ENCODE results near the gene WDR33. TPM values are rescaled to one million over a fixed set of nuclear protein-coding genes. Genes with fewer than 3 reads are reported as not detected.

WDR33 gene
- total and polyA plus RNA-seq, 4 donors = 8.2 to 37.5 (median 22.4) TPM

- H3K27ac ChIP-seq (ENCODE audit: low read depth in 1 of 2, low read length in 2 of 2) = no peak overlapping the region
- H3K9ac ChIP-seq (ENCODE audit: low read depth in 1 of 2, low read length in 2 of 2) = no peak overlapping the region
- 79% methylated on average over 20 of the region's 20 CpGs for WGBS
- no peak overlapping the region for H3K4me3 ChIP-seq (ENCODE audit: low read depth in 1 of 3, low read length in 3 of 3)
- H3K9me3 ChIP-seq (ENCODE audit: control insufficient read depth in 4 of 4, low read length in 3 of 4) = no peaks in the 10 kb centered on the region
- no peak for DNase-seq (ENCODE audit: low spot score)
- no peaks in the 10 kb centered on the region for H3K4me1 ChIP-seq (ENCODE audit: control insufficient read depth in 4 of 4, insufficient read depth in 4 of 4, low read length in 3 of 4)
- no peak for TF ChIP-seq RAD21 (IDR thresholded peaks at IDR 0.05)
- TF ChIP-seq FOXA2 (IDR thresholded peaks at IDR 0.05) = no peak
- TF ChIP-seq, protein P1, sequence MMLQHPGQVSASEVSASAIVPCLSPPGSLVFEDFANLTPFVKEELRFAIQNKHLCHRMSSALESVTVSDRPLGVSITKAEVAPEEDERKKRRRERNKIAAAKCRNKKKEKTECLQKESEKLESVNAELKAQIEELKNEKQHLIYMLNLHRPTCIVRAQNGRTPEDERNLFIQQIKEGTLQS (IDR thresholded peaks at IDR 0.05) = no peak
- TF ChIP-seq TAF1 (conservative IDR thresholded peaks at IDR 0.05) = no peak
- no peak for TF ChIP-seq SP1 (IDR thresholded peaks at IDR 0.05)
- TF ChIP-seq YY1 (IDR thresholded peaks at IDR 0.05) = no peak
- TF ChIP-seq, protein P2, sequence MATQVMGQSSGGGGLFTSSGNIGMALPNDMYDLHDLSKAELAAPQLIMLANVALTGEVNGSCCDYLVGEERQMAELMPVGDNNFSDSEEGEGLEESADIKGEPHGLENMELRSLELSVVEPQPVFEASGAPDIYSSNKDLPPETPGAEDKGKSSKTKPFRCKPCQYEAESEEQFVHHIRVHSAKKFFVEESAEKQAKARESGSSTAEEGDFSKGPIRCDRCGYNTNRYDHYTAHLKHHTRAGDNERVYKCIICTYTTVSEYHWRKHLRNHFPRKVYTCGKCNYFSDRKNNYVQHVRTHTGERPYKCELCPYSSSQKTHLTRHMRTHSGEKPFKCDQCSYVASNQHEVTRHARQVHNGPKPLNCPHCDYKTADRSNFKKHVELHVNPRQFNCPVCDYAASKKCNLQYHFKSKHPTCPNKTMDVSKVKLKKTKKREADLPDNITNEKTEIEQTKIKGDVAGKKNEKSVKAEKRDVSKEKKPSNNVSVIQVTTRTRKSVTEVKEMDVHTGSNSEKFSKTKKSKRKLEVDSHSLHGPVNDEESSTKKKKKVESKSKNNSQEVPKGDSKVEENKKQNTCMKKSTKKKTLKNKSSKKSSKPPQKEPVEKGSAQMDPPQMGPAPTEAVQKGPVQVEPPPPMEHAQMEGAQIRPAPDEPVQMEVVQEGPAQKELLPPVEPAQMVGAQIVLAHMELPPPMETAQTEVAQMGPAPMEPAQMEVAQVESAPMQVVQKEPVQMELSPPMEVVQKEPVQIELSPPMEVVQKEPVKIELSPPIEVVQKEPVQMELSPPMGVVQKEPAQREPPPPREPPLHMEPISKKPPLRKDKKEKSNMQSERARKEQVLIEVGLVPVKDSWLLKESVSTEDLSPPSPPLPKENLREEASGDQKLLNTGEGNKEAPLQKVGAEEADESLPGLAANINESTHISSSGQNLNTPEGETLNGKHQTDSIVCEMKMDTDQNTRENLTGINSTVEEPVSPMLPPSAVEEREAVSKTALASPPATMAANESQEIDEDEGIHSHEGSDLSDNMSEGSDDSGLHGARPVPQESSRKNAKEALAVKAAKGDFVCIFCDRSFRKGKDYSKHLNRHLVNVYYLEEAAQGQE (IDR thresholded peaks at IDR 0.05) = no peak
- TF ChIP-seq, protein P3, sequence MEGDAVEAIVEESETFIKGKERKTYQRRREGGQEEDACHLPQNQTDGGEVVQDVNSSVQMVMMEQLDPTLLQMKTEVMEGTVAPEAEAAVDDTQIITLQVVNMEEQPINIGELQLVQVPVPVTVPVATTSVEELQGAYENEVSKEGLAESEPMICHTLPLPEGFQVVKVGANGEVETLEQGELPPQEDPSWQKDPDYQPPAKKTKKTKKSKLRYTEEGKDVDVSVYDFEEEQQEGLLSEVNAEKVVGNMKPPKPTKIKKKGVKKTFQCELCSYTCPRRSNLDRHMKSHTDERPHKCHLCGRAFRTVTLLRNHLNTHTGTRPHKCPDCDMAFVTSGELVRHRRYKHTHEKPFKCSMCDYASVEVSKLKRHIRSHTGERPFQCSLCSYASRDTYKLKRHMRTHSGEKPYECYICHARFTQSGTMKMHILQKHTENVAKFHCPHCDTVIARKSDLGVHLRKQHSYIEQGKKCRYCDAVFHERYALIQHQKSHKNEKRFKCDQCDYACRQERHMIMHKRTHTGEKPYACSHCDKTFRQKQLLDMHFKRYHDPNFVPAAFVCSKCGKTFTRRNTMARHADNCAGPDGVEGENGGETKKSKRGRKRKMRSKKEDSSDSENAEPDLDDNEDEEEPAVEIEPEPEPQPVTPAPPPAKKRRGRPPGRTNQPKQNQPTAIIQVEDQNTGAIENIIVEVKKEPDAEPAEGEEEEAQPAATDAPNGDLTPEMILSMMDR (IDR thresholded peaks at IDR 0.05; ENCODE audit: low read depth, low read length, missing input control) = no peak
- TF ChIP-seq HNF4A (conservative IDR thresholded peaks at IDR 0.05) = no peak
- TF ChIP-seq FOXA1 (IDR thresholded peaks at IDR 0.05) = no peak
- H3K27me3 ChIP-seq (ENCODE audit: control insufficient read depth in 4 of 4, insufficient read depth in 4 of 4, low read length in 3 of 4) = no peaks in the 10 kb centered on the region
- H3K36me3 ChIP-seq (ENCODE audit: control insufficient read depth in 4 of 4, insufficient read depth in 3 of 4, low read depth in 1 of 4, low read length in 3 of 4) = peaks cover 3 to 5% (median 4%) of the 10 kb centered on the region in 4 donors
Observed at GRCh38 chr2:127841466-127842178, 30.7 kb upstream of the WDR33 start.

GRCh38 chr2:127840893-127841292 lies 29.9 kb upstream of the WDR33 start:
- Histone ChIP-seq H3K27me3 (ENCODE audit: control insufficient read depth in 4 of 4, insufficient read depth in 4 of 4, low read length in 3 of 4) (no peaks in the 10 kb centered on the region), H3K9ac (ENCODE audit: low read depth in 1 of 2, low read length in 2 of 2) (no peak overlapping the region), H3K4me3 (ENCODE audit: low read depth in 1 of 3, low read length in 3 of 3) (no peak overlapping the region), H3K9me3 (ENCODE audit: control insufficient read depth in 4 of 4, low read length in 3 of 4) (no peaks in the 10 kb centered on the region), H3K27ac (ENCODE audit: low read depth in 1 of 2, low read length in 2 of 2) (no peak overlapping the region), H3K36me3 (ENCODE audit: control insufficient read depth in 4 of 4, insufficient read depth in 3 of 4, low read depth in 1 of 4, low read length in 3 of 4) (peaks cover 0 to 2% (median under 1%) of the 10 kb centered on the region in 4 donors), H3K4me1 (ENCODE audit: control insufficient read depth in 4 of 4, insufficient read depth in 4 of 4, low read length in 3 of 4) (no peaks in the 10 kb centered on the region)
- no peak for DNase-seq (ENCODE audit: low spot score)
- TF ChIP-seq, protein P3 (IDR thresholded peaks at IDR 0.05; ENCODE audit: low read depth, low read length, missing input control) = no peak
- no peak for TF ChIP-seq HNF4A (conservative IDR thresholded peaks at IDR 0.05)
- TF ChIP-seq, protein P4, sequence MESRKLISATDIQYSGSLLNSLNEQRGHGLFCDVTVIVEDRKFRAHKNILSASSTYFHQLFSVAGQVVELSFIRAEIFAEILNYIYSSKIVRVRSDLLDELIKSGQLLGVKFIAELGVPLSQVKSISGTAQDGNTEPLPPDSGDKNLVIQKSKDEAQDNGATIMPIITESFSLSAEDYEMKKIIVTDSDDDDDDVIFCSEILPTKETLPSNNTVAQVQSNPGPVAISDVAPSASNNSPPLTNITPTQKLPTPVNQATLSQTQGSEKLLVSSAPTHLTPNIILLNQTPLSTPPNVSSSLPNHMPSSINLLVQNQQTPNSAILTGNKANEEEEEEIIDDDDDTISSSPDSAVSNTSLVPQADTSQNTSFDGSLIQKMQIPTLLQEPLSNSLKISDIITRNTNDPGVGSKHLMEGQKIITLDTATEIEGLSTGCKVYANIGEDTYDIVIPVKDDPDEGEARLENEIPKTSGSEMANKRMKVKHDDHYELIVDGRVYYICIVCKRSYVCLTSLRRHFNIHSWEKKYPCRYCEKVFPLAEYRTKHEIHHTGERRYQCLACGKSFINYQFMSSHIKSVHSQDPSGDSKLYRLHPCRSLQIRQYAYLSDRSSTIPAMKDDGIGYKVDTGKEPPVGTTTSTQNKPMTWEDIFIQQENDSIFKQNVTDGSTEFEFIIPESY (IDR thresholded peaks at IDR 0.05) = no peak
- TF ChIP-seq EGR1 (IDR thresholded peaks at IDR 0.05; ENCODE audit: low read depth in 2 of 2) = no peak
- TF ChIP-seq RXRA (IDR thresholded peaks at IDR 0.05) = no peak
- TF ChIP-seq RAD21 (IDR thresholded peaks at IDR 0.05) = no peak
- no peak for TF ChIP-seq NR2F2 (IDR thresholded peaks at IDR 0.05)
- no peak for TF ChIP-seq GABPA (IDR thresholded peaks at IDR 0.05 in 1 of 2, conservative IDR thresholded peaks at IDR 0.05 in 1 of 2)
- TF ChIP-seq, protein P1 (IDR thresholded peaks at IDR 0.05) = no peak
- WGBS = 83% methylated on average over 4 of the region's 4 CpGs

Measured in liver (tissue), 9 donors.